Fibroblast of mammary gland (primary cell): ENCODE measurements around the gene ATP10B.

ENCODE experiments used
- DNase-seq: peaks from one replicate; pipeline ENCODE4 v3.0.0-alpha.2; 2010; ENCODE audit warnings: low read depth
- H3K4me3 ChIP-seq: 2 replicates; pipeline ENCODE4 v1.5.1; 2011; ENCODE audit warnings: low read depth, mild to moderate bottlenecking, low read length, moderate library complexity; ENCODE audit not compliant: control insufficient read depth
- TF ChIP-seq, protein P1 (sequence below): conservative IDR thresholded peaks from 2 replicates; pipeline ENCODE4 v1.5.1; 2011; ENCODE audit warnings: low read depth, low read length, inconsistent platforms; ENCODE audit not compliant: control insufficient read depth, insufficient read depth

Gene ATP10B

GRCh38 chr5:160787240-160787639 is 64.8 kb downstream of the ATP10B start:
- DNase-seq, result no peak
- TF ChIP-seq, protein P1, sequence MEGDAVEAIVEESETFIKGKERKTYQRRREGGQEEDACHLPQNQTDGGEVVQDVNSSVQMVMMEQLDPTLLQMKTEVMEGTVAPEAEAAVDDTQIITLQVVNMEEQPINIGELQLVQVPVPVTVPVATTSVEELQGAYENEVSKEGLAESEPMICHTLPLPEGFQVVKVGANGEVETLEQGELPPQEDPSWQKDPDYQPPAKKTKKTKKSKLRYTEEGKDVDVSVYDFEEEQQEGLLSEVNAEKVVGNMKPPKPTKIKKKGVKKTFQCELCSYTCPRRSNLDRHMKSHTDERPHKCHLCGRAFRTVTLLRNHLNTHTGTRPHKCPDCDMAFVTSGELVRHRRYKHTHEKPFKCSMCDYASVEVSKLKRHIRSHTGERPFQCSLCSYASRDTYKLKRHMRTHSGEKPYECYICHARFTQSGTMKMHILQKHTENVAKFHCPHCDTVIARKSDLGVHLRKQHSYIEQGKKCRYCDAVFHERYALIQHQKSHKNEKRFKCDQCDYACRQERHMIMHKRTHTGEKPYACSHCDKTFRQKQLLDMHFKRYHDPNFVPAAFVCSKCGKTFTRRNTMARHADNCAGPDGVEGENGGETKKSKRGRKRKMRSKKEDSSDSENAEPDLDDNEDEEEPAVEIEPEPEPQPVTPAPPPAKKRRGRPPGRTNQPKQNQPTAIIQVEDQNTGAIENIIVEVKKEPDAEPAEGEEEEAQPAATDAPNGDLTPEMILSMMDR, result peak; percentile 14
- no peak overlapping the region for H3K4me3 ChIP-seq

DNA sequence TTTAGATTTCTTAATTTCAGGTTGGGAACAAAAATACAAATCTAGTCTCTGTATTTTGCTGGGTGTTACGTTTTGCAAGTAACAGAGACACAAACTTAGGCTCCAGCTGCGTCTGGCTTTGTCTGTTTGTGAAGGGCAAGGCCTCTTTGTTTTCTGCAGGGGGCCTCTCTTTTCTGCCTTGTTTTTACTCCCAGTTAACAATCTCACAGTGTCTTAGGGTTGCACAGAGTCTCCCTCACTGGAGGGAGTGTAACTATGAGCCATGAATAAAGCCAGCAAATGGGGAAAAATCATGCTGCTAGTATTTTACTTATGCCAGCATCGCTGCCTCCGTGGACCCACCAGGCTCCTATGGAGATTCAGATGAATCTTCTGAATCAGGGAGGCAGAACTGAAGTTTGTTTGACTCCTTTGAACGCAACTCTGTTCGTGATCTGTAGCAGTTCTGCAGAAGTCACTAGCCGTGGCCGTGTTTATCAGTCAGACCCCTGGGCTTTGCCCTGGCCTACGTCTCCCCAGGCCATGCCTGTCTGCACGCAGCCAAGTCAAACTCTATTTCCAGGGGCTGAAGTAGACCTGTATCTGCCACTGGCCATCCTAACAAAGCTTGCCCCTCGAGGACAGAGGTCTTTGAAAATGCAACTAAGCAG is 77.2 kb downstream of the ATP10B start:
- no peak overlapping the region for H3K4me3 ChIP-seq
- TF ChIP-seq, protein P1, result no peak
- no peak for DNase-seq

- TF ChIP-seq, protein P1, result no peak
- H3K4me3 ChIP-seq, result no peak overlapping the region
- DNase-seq, result no peak
Observed at GRCh38 chr5:160773646-160774410, 78.2 kb downstream of the ATP10B start.

DNA sequence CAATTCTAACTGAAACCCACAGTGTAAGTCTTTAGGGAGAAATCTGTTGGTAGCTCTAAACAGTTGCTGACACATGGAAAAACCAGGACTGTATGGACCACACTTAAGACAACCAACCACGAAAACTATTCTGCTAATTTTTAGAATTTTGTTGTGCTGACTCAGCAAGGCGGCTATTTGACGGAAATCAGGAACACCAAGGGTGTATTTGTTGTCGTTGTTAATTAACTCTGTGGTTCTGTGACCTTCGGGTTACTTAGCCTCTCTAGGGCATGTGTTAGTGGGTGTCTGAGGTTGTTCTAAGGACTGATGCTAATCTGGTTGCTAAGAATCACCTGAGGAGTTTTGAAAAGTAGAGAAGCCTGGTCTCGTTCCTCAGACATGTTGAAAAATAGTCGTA is 79.2 kb downstream of the ATP10B start:
- TF ChIP-seq, protein P1, result no peak
- DNase-seq, result no peak
- no peak overlapping the region for H3K4me3 ChIP-seq

DNA sequence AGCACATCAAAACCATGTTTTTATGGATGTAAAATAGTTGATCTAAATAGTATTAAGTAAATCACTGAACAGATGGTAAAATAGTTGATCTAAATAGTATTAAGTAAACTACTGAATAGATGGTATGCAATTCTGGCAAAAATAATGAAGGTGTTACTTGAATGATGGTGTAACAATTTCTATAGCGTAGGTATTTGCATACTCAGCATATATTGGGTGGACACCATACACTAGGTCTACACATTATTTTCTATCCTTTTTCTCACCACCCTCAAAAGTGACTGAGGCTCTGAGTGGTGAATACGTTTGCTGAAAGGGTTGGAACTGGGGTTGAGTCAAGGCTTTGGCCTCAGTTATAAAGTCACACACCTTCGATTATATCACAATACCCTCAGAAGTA is 81.3 kb downstream of the ATP10B start:
- no peak for DNase-seq
- TF ChIP-seq, protein P1, result no peak

DNA sequence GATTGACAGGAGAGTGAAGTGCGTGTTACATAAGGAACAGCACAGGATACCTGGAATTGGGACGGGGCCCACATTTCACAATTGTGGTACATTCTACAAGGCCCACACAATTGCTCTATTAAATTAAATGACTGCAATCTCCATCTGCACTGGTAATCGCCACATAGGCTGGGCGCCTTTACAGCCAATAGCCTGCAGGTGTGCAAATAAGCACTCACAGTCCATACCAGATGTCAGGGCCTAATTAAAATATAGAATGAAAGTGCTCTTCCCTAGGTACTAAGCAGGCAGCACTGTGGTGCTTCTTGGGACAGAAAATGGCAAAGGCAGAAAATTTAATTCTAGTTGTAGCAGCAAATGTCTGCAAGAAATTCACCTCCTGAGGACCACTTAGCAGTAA is 82.7 kb downstream of the ATP10B start:
- TF ChIP-seq, protein P1, result no peak
- H3K4me3 ChIP-seq, result no peak overlapping the region
- no peak for DNase-seq

More for the DNA sequence above, 81.3 kb downstream of the ATP10B start:
- no peak overlapping the region for H3K4me3 ChIP-seq
